Brain pericyte (primary cell): ENCODE results near the gene WDR5.

ENCODE experiments used
- DNase-seq: peaks from one replicate; pipeline ENCODE4 v3.0.0-alpha.2; 2012; ENCODE audit warnings: low read depth, low spot score

Gene WDR5

GRCh38 chr9:134131471-134132207, 4.2 kb upstream of the WDR5 start:
- no peak for DNase-seq

- DNase-seq: no peak
Measured at GRCh38 chr9:134132208-134132870, 3.5 kb upstream of the WDR5 start.

- DNase-seq: no peak
Measured at GRCh38 chr9:134134949-134135342, 936 bp upstream of the WDR5 start.

GRCh38 chr9:134136118-134136995, 475 bp downstream of the WDR5 start:
- DNase-seq: no peak

GRCh38 chr9:134136996-134137299, 1.1 kb downstream of the WDR5 start:
- no peak for DNase-seq

GRCh38 chr9:134138292-134138691, 2.4 kb downstream of the WDR5 start:
- no peak for DNase-seq

GRCh38 chr9:134139081-134139480, 3.2 kb downstream of the WDR5 start:
- no peak for DNase-seq

GRCh38 chr9:134141906-134142305, 6.0 kb downstream of the WDR5 start:
- DNase-seq: no peak

GRCh38 chr9:134144801-134145200, 8.9 kb downstream of the WDR5 start:
- no peak for DNase-seq

GRCh38 chr9:134145262-134145661, 9.4 kb downstream of the WDR5 start:
- no peak for DNase-seq

GRCh38 chr9:134146774-134147493, 11.1 kb downstream of the WDR5 start:
- DNase-seq: no peak

GRCh38 chr9:134149380-134149779, 13.5 kb downstream of the WDR5 start:
- DNase-seq: no peak

- no peak for DNase-seq
Measured at GRCh38 chr9:134150557-134151214, 14.8 kb downstream of the WDR5 start.

- no peak for DNase-seq
Measured at GRCh38 chr9:134152022-134152448, 16.2 kb downstream of the WDR5 start.

- DNase-seq: no peak
Measured at GRCh38 chr9:134152488-134152887, 16.6 kb downstream of the WDR5 start.

- DNase-seq: no peak
Measured at GRCh38 chr9:134153450-134153849, 17.6 kb downstream of the WDR5 start.

- no peak for DNase-seq
Measured at GRCh38 chr9:134154262-134154701, 18.4 kb downstream of the WDR5 start.

GRCh38 chr9:134155812-134156377, 20.0 kb downstream of the WDR5 start:
- no peak for DNase-seq

GRCh38 chr9:134156564-134157377, 20.9 kb downstream of the WDR5 start:
- no peak for DNase-seq

- DNase-seq: no peak
Measured at GRCh38 chr9:134157378-134157885, 21.6 kb downstream of the WDR5 start.
